Lower leg skin (tissue), 3 donors: Measurements from ENCODE around the gene FBXW9.

Experiments used
- CTCF ChIP-seq, 3 donors: fragments of 450-650 bp; IDR thresholded peaks; one replicate each; pipeline ENCODE4 v1.5.1; 2016; ENCODE audit warnings: antibody characterized with exemption in 3 of 3, mild to moderate bottlenecking in 3 of 3, moderate library complexity in 2 of 3
- POLR2A ChIP-seq, 2 donors: fragments of 450-650 bp; IDR thresholded peaks; one replicate each; pipeline ENCODE4 v1.6.1; 2016 to 2017; ENCODE audit warnings: antibody characterized with exemption in 2 of 2, mild to moderate bottlenecking in 1 of 2, moderate library complexity in 1 of 2

- TF ChIP-seq CTCF (IDR thresholded peaks at IDR 0.05): no peak
- TF ChIP-seq POLR2A (IDR thresholded peaks at IDR 0.05): no peak
These were observed 31.2 kb downstream of the FBXW9 start for GRCh38 chr19:12665281-12665573.
